ENCODE measurements around the gene AP3S1.

AP3S1 gene

GRCh38 chr5:115854139-115854538, 12.4 kb downstream of the AP3S1 start:
- no peak for TF ChIP-seq PKNOX1 (IDR thresholded peaks at IDR 0.05)
- TF ChIP-seq TARDBP (IDR thresholded peaks at IDR 0.05) = no peak
- TF ChIP-seq L3MBTL2 (conservative IDR thresholded peaks at IDR 0.05) = no peak
- TF ChIP-seq ZNF384 (IDR thresholded peaks at IDR 0.05) = no peak
- TF ChIP-seq ARNT (IDR thresholded peaks at IDR 0.05) = no peak
- no peak for TF ChIP-seq FOXM1 (IDR thresholded peaks at IDR 0.05; ENCODE audit: borderline replicate concordance)
- no peak for TF ChIP-seq SP1 (IDR thresholded peaks at IDR 0.05)
- TF ChIP-seq BHLHE40 (IDR thresholded peaks at IDR 0.05; ENCODE audit: borderline replicate concordance) = no peak
- TF ChIP-seq HDGF (IDR thresholded peaks at IDR 0.05; ENCODE audit: borderline replicate concordance) = no peak
- no peak for TF ChIP-seq SUZ12 (IDR thresholded peaks at IDR 0.05)
- TF ChIP-seq LEF1 (IDR thresholded peaks at IDR 0.05; ENCODE audit: borderline replicate concordance) = no peak
- TF ChIP-seq CTBP1 (IDR thresholded peaks at IDR 0.05; ENCODE audit: borderline replicate concordance) = no peak
- TF ChIP-seq FOXA1 (IDR thresholded peaks at IDR 0.05) = no peak
- CTCF ChIA-PET = no interaction called here
- POLR2A ChIA-PET = no interaction called here
- DNase-seq (ENCODE audit: extremely low spot score) = no peak

- POLR2A ChIA-PET = interaction anchor here (1.6 kb wide), 1 partner anchor 11 kb away, joined by 5 read pairs; no protein-coding TSS in a partner anchor
These were observed 14.2 kb downstream of the AP3S1 start for GRCh38 chr5:115855959-115856358.

DNA sequence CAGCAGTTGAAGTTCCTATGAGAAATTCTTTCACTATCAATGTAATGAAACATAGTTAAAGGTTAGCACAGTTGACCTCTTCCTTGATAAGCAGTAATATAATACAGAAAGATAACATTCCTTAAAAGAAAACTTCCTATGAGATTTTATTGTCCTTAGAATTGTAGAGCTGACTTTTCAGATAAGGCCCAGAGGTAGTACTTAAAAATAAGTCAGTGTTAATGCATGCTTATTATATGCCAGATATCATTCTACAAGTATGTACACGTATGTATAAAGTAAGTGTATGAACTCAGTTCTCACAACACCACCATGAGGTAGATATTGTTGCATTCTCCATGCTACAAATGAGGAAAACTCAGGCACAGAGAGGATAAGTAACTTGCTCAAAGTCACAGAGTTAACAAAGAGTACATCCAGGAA, 15.3 kb downstream of the AP3S1 start:
- TF ChIP-seq PKNOX1 (IDR thresholded peaks at IDR 0.05) (no peak), SUZ12 (IDR thresholded peaks at IDR 0.05) (no peak), FOXA1 (IDR thresholded peaks at IDR 0.05) (no peak), ELF4 (IDR thresholded peaks at IDR 0.05) (no peak), ZNF384 (IDR thresholded peaks at IDR 0.05) (no peak), HDGF (IDR thresholded peaks at IDR 0.05; ENCODE audit: borderline replicate concordance) (no peak), LEF1 (IDR thresholded peaks at IDR 0.05; ENCODE audit: borderline replicate concordance) (no peak), L3MBTL2 (conservative IDR thresholded peaks at IDR 0.05) (no peak), ARNT (IDR thresholded peaks at IDR 0.05) (no peak), NFRKB (IDR thresholded peaks at IDR 0.05) (no peak), CTBP1 (IDR thresholded peaks at IDR 0.05; ENCODE audit: borderline replicate concordance) (no peak), FOXK2 (IDR thresholded peaks at IDR 0.05) (no peak), TARDBP (IDR thresholded peaks at IDR 0.05) (no peak), FOXM1 (IDR thresholded peaks at IDR 0.05; ENCODE audit: borderline replicate concordance) (no peak), SP1 (IDR thresholded peaks at IDR 0.05) (no peak), BHLHE40 (IDR thresholded peaks at IDR 0.05; ENCODE audit: borderline replicate concordance) (no peak)
- POLR2A ChIA-PET = interaction anchor here (1.6 kb wide), 1 partner anchor 12 kb away, joined by 5 read pairs; no protein-coding TSS in a partner anchor
- CTCF ChIA-PET = no interaction called here
- no peak for DNase-seq (ENCODE audit: extremely low spot score)

More at GRCh38 chr5:115855959-115856358, 14.2 kb downstream of the AP3S1 start:
- TF ChIP-seq SP1 (IDR thresholded peaks at IDR 0.05) = no peak
- TF ChIP-seq ARNT (IDR thresholded peaks at IDR 0.05) = no peak
- no peak for TF ChIP-seq LEF1 (IDR thresholded peaks at IDR 0.05; ENCODE audit: borderline replicate concordance)
- no peak for TF ChIP-seq BHLHE40 (IDR thresholded peaks at IDR 0.05; ENCODE audit: borderline replicate concordance)
- no peak for TF ChIP-seq FOXM1 (IDR thresholded peaks at IDR 0.05; ENCODE audit: borderline replicate concordance)
- no peak for TF ChIP-seq CTBP1 (IDR thresholded peaks at IDR 0.05; ENCODE audit: borderline replicate concordance)
- TF ChIP-seq FOXA1 (IDR thresholded peaks at IDR 0.05) = no peak
- TF ChIP-seq ELF4 (IDR thresholded peaks at IDR 0.05) = no peak
- TF ChIP-seq HDGF (IDR thresholded peaks at IDR 0.05; ENCODE audit: borderline replicate concordance) = no peak
- no peak for TF ChIP-seq PKNOX1 (IDR thresholded peaks at IDR 0.05)
- no peak for TF ChIP-seq FOXK2 (IDR thresholded peaks at IDR 0.05)
- TF ChIP-seq SUZ12 (IDR thresholded peaks at IDR 0.05) = no peak
- TF ChIP-seq ZNF384 (IDR thresholded peaks at IDR 0.05) = no peak
- TF ChIP-seq NFRKB (IDR thresholded peaks at IDR 0.05) = no peak
- TF ChIP-seq L3MBTL2 (conservative IDR thresholded peaks at IDR 0.05) = no peak
- TF ChIP-seq TARDBP (IDR thresholded peaks at IDR 0.05) = no peak
- CTCF ChIA-PET = interaction anchor here (0.7 kb wide), 1 partner anchor 8 kb away, joined by 4 read pairs; no protein-coding TSS in a partner anchor
- no peak for DNase-seq (ENCODE audit: extremely low spot score)

DNA sequence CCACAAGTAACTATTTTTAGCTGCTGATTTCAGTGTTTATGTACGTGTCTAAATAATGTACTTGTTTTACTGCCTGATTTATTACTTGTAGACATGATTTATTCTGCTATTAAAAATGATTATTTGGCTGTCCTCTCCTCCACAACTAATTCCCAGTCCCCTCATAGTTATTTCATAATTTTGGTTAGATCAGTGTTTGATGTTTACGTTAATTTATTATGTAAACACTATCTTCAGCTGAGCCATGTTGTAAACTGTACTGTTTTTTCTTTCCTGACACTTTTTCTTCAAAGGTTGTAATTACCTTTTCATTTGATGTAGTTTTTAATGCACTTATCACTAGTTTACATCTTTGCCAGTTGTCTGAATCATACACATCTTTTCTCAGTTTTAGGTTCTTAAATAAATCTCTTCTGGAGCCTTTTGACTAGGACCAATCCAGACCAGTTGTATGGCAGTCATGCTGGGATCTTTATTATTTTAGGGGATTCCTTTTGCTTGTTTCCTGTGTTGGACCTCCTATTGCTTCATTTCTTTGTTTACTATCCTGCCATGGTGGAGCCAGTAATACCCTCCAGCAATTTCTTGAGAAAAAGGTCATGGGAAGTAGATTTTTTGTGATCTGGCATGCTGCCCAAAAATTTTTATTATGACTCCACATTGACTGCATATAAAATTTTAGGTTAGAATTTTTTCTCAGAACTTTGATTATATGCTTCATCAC, 16.1 kb downstream of the AP3S1 start:
- ChIA-PET CTCF (no interaction called here), POLR2A (interaction anchor here (0.9 kb wide), 1 partner anchor 191 kb away, joined by 3 read pairs; no protein-coding TSS in a partner anchor)
- DNase-seq (ENCODE audit: extremely low spot score) = no peak
- TF ChIP-seq BHLHE40 (IDR thresholded peaks at IDR 0.05; ENCODE audit: borderline replicate concordance) = no peak
- TF ChIP-seq FOXA1 (IDR thresholded peaks at IDR 0.05) = no peak
- 0 out of 2 replicates have a peak, but pooled peaks have one; percentile 25 for TF ChIP-seq ARNT (IDR thresholded peaks at IDR 0.05)
- TF ChIP-seq PKNOX1 (IDR thresholded peaks at IDR 0.05) = peak; percentile 84

GRCh38 chr5:115858396-115858795, 16.7 kb downstream of the AP3S1 start:
- ChIA-PET POLR2A (interaction anchor here (0.9 kb wide), 1 partner anchor 191 kb away, joined by 3 read pairs; no protein-coding TSS in a partner anchor), CTCF (no interaction called here)
- TF ChIP-seq HDGF (IDR thresholded peaks at IDR 0.05; ENCODE audit: borderline replicate concordance) = no peak
- TF ChIP-seq FOXA1 (IDR thresholded peaks at IDR 0.05) = no peak
- DNase-seq (ENCODE audit: extremely low spot score) = no peak
